Liver (tissue), 9 donors: ENCODE measurements around the gene KIAA0930. TPM values are rescaled to one million over a fixed set of nuclear protein-coding genes. Genes with fewer than 3 reads are reported as not detected.

Experiments used
- DNase-seq: peaks from one replicate; pipeline ENCODE4 v3.0.0-alpha.2; 2017; ENCODE audit warnings: low spot score
- H3K27ac ChIP-seq, 2 donors: one replicate each; pipeline ENCODE4 v1.7.0; 2013; ENCODE audit warnings: inconsistent platforms in 2 of 2, low read length in 2 of 2, control low read depth in 1 of 2, low read depth in 1 of 2, mild to moderate bottlenecking in 1 of 2
- H3K27me3 ChIP-seq, 4 donors: one replicate each; pipeline versions ENCODE4 v1.6.1 to v1.7.0; 2013; ENCODE audit warnings: low read length in 3 of 4, inconsistent platforms in 1 of 4, mild to moderate bottlenecking in 1 of 4, moderate library complexity in 1 of 4; ENCODE audit not compliant: control insufficient read depth in 4 of 4, insufficient read depth in 4 of 4
- H3K36me3 ChIP-seq, 4 donors: one replicate each; pipeline versions ENCODE4 v1.6.1 to v1.7.0; 2013; ENCODE audit warnings: low read length in 3 of 4, mild to moderate bottlenecking in 3 of 4, low read depth in 1 of 4, moderate library complexity in 1 of 4; ENCODE audit not compliant: control insufficient read depth in 4 of 4, insufficient read depth in 3 of 4
- H3K4me1 ChIP-seq, 4 donors: one replicate each; pipeline versions ENCODE4 v1.6.1 to v1.7.0; 2013; ENCODE audit warnings: low read length in 3 of 4, mild to moderate bottlenecking in 3 of 4, moderate library complexity in 1 of 4; ENCODE audit not compliant: control insufficient read depth in 4 of 4, insufficient read depth in 4 of 4
- H3K4me3 ChIP-seq, 3 donors: one replicate each; pipeline versions ENCODE4 v1.6.1 to v1.7.0; 2013; ENCODE audit warnings: low read length in 3 of 3, control low read depth in 1 of 3, low read depth in 1 of 3, mild to moderate bottlenecking in 1 of 3
- H3K9ac ChIP-seq, 2 donors: one replicate each; pipeline ENCODE4 v1.7.0; 2013; ENCODE audit warnings: low read length in 2 of 2, mild to moderate bottlenecking in 2 of 2, moderate library complexity in 2 of 2, control low read depth in 1 of 2, low read depth in 1 of 2
- H3K9me3 ChIP-seq, 4 donors: one replicate each; pipeline versions ENCODE4 v1.6.1 to v1.7.0; 2013; ENCODE audit warnings: low read length in 3 of 4; ENCODE audit not compliant: control insufficient read depth in 4 of 4
- EGR1 ChIP-seq, 2 donors: IDR thresholded peaks; 2 replicates each; pipeline ENCODE4 v1.6.1; 2016 to 2018; ENCODE audit warnings: antibody characterized with exemption in 2 of 2, low read depth in 2 of 2
- FOXA2 ChIP-seq: IDR thresholded peaks from 2 replicates; pipeline ENCODE4 v1.6.1; 2016; ENCODE audit warnings: antibody characterized with exemption
- GABPA ChIP-seq, 2 donors: IDR thresholded peaks in 1 of 2; conservative IDR thresholded peaks in 1 of 2; 2 replicates each; pipeline ENCODE4 v1.6.1; 2016; ENCODE audit warnings: antibody characterized with exemption in 2 of 2, mild to moderate bottlenecking in 1 of 2, moderate library complexity in 1 of 2
- HNF4A ChIP-seq, 2 donors: conservative IDR thresholded peaks; 2 replicates each; pipeline ENCODE4 v1.6.1; 2016; ENCODE audit warnings: antibody characterized with exemption in 2 of 2, mild to moderate bottlenecking in 2 of 2
- HNF4G ChIP-seq: IDR thresholded peaks from 2 replicates; pipeline ENCODE4 v1.6.1; 2016; ENCODE audit warnings: antibody characterized with exemption
- JUND ChIP-seq, 2 donors: IDR thresholded peaks; 2 replicates each; pipeline ENCODE4 v1.6.1; 2016; ENCODE audit warnings: antibody characterized with exemption in 2 of 2
- NR2F2 ChIP-seq: IDR thresholded peaks from 2 replicates; pipeline ENCODE4 v1.6.1; 2016; ENCODE audit warnings: antibody characterized with exemption
- RAD21 ChIP-seq, 2 donors: IDR thresholded peaks; 2 replicates each; pipeline ENCODE4 v1.6.1; 2016; ENCODE audit warnings: antibody characterized with exemption in 2 of 2, mild to moderate bottlenecking in 2 of 2
- RXRA ChIP-seq, 2 donors: IDR thresholded peaks; 2 replicates each; pipeline ENCODE4 v1.6.1; 2017 to 2018; ENCODE audit warnings: antibody characterized with exemption in 2 of 2, mild to moderate bottlenecking in 1 of 2
- SP1 ChIP-seq: IDR thresholded peaks from 2 replicates; pipeline ENCODE4 v1.6.1; 2018; ENCODE audit warnings: antibody characterized with exemption, mild to moderate bottlenecking
- TAF1 ChIP-seq: conservative IDR thresholded peaks from 2 replicates; pipeline ENCODE4 v1.6.1; 2016; ENCODE audit warnings: antibody characterized with exemption, mild to moderate bottlenecking
- YY1 ChIP-seq: IDR thresholded peaks from 2 replicates; pipeline ENCODE4 v1.6.1; 2016; ENCODE audit warnings: antibody characterized with exemption, mild to moderate bottlenecking
- WGBS: extraction: QIAGEN DNeasy Blood & Tissue Kit; methylation state at CpG from one replicate; pipeline ENCODE4 v1.1.7; 2013; 5-methylcytosine and 5-hydroxymethylcytosine counted together
- polyA plus RNA-seq, 2 donors: library from polyadenylated mRNA; stranded (reverse) in 1 of 2; unstranded in 1 of 2; fragments of 200-250 nt in 1 of 2; fragments of >200 nt in 1 of 2; fragmentation: Nextera tagmentation in 1 of 2; extraction: Ambion mirVana in 1 of 2; gene quantifications; one replicate each; pipeline versions ENCODE4 v1.2.1 to v1.2.3, GENCODE V29; 2013 to 2015
- total RNA-seq, 2 donors: library from RNA; depleted of rRNA; stranded (reverse); fragments of >200 nt; gene quantifications; one replicate each; pipeline ENCODE4 v1.2.3, GENCODE V29; 2014
- TF ChIP-seq, protein P1 (sequence below): IDR thresholded peaks from 2 replicates; pipeline ENCODE4 v1.6.1; 2016; ENCODE audit warnings: antibody characterized with exemption
- TF ChIP-seq, protein P2 (sequence below): fragments of 150-350 bp; IDR thresholded peaks from 2 replicates; pipeline ENCODE4 v1.5.1; 2017; ENCODE audit warnings: improper control_type of control experiment, low read depth, low read length; ENCODE audit not compliant: missing input control
- TF ChIP-seq, protein P3 (sequence below): IDR thresholded peaks from 2 replicates; pipeline ENCODE4 v1.6.1; 2016; ENCODE audit warnings: antibody characterized with exemption
- TF ChIP-seq, protein P4 (sequence below): IDR thresholded peaks from 2 replicates; pipeline ENCODE4 v1.6.1; 2016; ENCODE audit warnings: antibody characterized with exemption, mild to moderate bottlenecking
- donor health status: healthy.
- donor health status: healthy.
- donor health status: healthy.
- donor health status: healthy.
- donor health status: healthy.

Gene KIAA0930
- total and polyA plus RNA-seq, 4 donors: 6.1 to 30.0 (median 17.6) TPM

DNA sequence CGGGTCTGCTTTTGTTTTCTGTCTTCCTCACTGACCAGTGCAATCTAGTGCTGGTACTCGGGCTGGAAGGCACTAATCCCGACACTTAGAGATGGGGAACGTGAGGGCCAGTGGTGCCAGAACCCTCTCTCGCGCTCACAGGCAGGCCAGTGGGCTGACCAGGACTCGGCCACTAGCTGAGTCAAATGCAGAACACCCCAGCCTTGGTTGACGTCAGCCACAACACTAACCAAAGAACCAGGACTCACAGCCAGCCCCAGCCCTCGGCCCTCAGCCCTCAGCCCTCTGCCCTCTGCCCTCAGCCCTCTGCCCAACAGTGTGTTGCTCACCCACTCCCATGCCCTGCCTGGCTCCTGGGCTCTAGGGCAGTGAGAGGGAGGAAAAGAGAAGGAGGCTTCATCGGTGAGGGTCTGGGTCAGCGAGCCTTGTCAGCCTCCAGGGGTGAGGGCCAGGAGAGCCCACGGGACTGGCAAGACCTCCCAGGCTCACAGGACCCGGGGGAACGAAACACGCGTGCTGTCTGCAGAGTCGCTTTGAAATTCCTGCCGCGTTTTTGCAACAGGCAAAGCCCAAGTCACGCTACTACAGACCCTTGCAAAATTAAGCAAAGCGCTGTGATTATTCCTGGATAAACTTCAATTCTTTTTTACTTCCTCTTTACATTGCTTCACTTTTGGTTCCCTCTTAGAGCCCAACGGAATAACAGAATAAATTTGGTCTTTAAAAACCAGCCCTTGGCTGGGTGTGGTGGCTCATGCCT, 27.5 kb downstream of the KIAA0930 start:
- Histone ChIP-seq H3K4me1 (peaks cover 0 to 3% (median 0%) of the 10 kb centered on the region in 4 donors), H3K27ac (no peak overlapping the region), H3K9me3 (no peaks in the 10 kb centered on the region), H3K36me3 (peaks cover 0 to 2% (median under 1%) of the 10 kb centered on the region in 4 donors), H3K27me3 (no peaks in the 10 kb centered on the region), H3K4me3 (no peak overlapping the region), H3K9ac (no peak overlapping the region)
- TF ChIP-seq TAF1 (no peak), HNF4G (no peak), SP1 (no peak), JUND (IDR thresholded peaks at IDR 0.05) (no peak), RXRA (IDR thresholded peaks at IDR 0.05) (no peak), FOXA2 (no peak), EGR1 (IDR thresholded peaks at IDR 0.05; ENCODE audit: low read depth in 2 of 2) (no peak), YY1 (no peak), GABPA (IDR thresholded peaks at IDR 0.05 in 1 of 2, conservative IDR thresholded peaks at IDR 0.05 in 1 of 2) (no peak), RAD21 (IDR thresholded peaks at IDR 0.05) (no peak), NR2F2 (no peak), HNF4A (conservative IDR thresholded peaks at IDR 0.05) (no peak)
- TF ChIP-seq, protein P1, sequence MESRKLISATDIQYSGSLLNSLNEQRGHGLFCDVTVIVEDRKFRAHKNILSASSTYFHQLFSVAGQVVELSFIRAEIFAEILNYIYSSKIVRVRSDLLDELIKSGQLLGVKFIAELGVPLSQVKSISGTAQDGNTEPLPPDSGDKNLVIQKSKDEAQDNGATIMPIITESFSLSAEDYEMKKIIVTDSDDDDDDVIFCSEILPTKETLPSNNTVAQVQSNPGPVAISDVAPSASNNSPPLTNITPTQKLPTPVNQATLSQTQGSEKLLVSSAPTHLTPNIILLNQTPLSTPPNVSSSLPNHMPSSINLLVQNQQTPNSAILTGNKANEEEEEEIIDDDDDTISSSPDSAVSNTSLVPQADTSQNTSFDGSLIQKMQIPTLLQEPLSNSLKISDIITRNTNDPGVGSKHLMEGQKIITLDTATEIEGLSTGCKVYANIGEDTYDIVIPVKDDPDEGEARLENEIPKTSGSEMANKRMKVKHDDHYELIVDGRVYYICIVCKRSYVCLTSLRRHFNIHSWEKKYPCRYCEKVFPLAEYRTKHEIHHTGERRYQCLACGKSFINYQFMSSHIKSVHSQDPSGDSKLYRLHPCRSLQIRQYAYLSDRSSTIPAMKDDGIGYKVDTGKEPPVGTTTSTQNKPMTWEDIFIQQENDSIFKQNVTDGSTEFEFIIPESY: no peak
- TF ChIP-seq, protein P2, sequence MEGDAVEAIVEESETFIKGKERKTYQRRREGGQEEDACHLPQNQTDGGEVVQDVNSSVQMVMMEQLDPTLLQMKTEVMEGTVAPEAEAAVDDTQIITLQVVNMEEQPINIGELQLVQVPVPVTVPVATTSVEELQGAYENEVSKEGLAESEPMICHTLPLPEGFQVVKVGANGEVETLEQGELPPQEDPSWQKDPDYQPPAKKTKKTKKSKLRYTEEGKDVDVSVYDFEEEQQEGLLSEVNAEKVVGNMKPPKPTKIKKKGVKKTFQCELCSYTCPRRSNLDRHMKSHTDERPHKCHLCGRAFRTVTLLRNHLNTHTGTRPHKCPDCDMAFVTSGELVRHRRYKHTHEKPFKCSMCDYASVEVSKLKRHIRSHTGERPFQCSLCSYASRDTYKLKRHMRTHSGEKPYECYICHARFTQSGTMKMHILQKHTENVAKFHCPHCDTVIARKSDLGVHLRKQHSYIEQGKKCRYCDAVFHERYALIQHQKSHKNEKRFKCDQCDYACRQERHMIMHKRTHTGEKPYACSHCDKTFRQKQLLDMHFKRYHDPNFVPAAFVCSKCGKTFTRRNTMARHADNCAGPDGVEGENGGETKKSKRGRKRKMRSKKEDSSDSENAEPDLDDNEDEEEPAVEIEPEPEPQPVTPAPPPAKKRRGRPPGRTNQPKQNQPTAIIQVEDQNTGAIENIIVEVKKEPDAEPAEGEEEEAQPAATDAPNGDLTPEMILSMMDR: no peak
- TF ChIP-seq, protein P3, sequence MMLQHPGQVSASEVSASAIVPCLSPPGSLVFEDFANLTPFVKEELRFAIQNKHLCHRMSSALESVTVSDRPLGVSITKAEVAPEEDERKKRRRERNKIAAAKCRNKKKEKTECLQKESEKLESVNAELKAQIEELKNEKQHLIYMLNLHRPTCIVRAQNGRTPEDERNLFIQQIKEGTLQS: no peak
- TF ChIP-seq, protein P4, sequence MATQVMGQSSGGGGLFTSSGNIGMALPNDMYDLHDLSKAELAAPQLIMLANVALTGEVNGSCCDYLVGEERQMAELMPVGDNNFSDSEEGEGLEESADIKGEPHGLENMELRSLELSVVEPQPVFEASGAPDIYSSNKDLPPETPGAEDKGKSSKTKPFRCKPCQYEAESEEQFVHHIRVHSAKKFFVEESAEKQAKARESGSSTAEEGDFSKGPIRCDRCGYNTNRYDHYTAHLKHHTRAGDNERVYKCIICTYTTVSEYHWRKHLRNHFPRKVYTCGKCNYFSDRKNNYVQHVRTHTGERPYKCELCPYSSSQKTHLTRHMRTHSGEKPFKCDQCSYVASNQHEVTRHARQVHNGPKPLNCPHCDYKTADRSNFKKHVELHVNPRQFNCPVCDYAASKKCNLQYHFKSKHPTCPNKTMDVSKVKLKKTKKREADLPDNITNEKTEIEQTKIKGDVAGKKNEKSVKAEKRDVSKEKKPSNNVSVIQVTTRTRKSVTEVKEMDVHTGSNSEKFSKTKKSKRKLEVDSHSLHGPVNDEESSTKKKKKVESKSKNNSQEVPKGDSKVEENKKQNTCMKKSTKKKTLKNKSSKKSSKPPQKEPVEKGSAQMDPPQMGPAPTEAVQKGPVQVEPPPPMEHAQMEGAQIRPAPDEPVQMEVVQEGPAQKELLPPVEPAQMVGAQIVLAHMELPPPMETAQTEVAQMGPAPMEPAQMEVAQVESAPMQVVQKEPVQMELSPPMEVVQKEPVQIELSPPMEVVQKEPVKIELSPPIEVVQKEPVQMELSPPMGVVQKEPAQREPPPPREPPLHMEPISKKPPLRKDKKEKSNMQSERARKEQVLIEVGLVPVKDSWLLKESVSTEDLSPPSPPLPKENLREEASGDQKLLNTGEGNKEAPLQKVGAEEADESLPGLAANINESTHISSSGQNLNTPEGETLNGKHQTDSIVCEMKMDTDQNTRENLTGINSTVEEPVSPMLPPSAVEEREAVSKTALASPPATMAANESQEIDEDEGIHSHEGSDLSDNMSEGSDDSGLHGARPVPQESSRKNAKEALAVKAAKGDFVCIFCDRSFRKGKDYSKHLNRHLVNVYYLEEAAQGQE: no peak
- no peak for DNase-seq
- 75% methylated on average over 22 of the region's 22 CpGs for WGBS
